ENCODE data around the gene SNX3.

SNX3 gene

DNA sequence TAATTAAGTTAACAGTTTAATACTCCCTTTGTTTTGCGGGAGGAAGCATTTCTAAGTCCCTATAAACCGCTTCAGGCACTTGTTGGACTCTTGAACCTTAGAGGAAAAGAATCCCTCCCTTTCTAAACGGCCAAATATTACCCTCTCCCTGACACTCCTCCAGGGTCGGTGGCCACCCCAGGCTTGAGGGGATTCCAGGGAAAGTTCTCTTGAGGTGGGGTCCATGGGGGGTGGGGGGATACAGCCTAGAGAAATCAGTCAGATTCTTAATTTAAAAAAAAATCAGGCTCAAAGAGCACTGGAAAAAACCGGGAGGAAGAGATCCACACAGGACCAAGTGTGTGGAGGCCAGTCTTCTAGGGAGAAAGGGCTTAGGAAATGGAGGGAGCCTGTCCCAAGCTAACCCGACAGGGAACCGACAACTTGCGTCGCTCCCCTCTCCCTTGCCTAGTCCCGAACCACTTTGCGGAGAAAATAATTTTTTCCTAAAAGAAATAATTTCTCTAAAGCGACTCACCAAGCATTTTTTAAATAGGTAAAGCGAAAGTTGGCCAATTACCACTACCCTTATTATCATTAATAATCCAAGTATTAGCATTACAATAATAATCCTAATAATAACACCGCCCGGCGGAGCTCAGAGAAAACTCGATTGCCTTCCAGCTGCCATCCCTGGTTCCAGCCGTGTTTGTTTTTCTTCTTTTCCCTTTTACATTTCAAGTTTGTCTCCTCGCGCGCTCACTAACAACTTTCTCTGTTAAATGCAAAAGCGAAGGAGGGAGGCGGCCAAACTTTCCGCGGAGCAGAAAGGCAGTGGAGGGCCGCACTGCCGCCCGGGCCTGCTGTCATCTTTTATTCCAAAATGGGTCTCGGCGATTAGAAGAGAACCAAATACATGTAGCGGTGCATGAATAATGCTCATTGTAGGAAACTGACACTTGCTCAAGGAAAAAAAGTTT, 90.2 kb downstream of the SNX3 start:
- no peak for DNase-seq (ENCODE audit: low read depth)

DNA sequence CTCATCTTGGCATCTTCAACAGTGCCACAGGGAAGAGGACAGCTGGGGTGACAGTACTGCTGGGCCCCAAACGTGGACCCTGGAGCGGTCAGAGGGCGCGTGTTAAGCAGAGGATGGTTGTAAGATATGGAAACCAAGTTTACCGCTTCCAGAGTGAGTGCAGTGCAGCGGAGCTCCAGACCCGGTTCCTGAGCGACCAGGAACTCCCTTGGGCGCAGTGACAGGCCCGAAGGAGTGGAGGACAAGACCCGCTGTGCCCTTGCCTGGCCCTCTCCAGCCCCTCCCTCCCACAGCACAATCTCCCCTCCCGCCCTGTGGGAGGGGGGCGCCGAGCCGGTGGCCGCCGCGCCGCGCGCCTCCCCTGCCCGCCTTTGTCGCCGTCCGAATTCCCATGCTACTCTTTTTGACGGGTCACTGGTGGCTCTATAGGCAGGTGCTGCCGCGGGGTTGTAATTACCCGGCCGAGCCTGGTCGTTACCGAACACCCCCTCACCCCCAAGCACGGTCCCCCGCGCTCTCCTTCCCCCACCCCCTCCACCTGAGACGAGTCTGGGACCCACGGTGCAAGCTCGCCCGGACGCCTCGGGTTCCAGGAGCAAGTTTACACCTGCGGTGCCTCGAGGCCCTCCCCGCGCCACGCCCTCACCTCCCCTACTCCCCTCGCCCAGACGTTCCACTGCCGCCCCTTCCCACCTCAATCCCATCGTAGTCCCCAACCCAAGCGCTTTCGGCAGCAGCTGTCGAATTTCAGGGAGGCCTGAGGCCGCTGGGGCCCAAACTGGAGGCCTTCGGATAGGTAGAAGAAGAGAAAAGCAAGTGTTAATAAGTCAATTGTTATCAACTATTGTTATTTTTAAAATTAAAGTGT, 91.1 kb downstream of the SNX3 start:
- no peak for DNase-seq (ENCODE audit: low read depth)

DNA sequence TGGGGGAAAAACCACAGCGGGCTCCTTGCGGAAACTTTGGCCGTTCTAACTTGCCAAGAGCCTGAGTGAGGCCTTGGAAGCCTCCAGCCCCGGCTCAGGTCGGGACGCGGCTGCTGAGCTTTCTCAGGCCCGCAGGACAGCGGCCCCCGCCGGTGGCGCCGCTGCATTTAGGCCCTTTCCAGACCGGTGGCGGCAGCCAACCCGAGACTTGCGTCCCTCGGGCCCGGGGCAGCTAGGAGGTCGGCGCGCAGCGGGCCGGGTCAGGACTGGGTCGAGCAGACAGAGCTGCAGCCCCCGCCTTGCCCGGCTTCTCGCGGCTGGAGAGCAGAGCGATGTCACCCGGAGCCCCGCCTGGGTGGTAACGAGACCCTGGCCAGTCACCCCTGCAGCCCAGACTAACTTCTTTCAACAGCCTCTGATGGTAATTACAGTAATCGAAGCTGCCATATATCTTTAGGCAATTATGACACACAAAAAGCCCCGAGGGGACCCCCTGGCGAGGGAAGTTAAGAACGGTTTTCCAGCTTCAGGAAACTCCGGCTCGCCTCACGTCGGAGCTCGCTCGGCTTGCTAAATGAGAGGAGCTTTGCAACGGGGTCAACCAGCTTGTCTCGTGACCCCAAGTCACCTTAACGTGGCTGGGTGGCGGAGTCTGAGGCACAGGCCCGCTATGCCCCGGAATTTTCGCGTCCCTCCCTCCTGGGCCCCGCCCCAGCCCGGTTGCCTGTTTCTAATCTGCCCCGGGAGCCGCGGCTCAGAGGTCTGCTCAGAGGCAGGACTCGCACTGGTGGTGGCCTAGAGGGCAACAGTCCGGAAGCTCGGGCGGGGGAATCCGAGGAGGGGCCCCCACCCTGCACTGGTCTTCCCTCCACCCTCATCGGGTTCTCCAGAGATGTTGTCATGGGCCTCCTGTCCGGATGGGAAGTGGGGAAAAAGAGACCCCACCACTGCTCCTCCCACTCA, 92.1 kb downstream of the SNX3 start:
- DNase-seq (ENCODE audit: low read depth) = peak; percentile 18

DNA sequence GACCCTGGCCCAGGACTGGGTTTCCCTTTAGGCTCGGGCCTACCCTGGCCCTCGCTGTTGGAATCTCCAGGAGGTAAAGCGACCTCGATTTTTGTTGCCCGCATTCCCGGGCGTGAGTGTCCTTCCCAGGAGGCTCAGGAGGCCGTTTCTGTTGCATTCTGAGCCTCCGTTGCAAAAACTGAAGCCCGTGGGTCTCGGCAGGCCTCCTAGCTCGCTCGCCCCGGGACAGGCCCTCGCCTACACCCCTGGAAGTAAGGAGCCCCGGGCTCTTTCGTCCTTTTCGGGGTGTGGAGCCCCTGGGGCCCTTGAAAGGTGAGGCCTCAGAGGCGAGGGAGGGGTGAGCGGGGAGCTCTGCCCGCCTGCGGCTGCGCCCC, 92.8 kb downstream of the SNX3 start:
- DNase-seq (ENCODE audit: low read depth) = no peak

DNA sequence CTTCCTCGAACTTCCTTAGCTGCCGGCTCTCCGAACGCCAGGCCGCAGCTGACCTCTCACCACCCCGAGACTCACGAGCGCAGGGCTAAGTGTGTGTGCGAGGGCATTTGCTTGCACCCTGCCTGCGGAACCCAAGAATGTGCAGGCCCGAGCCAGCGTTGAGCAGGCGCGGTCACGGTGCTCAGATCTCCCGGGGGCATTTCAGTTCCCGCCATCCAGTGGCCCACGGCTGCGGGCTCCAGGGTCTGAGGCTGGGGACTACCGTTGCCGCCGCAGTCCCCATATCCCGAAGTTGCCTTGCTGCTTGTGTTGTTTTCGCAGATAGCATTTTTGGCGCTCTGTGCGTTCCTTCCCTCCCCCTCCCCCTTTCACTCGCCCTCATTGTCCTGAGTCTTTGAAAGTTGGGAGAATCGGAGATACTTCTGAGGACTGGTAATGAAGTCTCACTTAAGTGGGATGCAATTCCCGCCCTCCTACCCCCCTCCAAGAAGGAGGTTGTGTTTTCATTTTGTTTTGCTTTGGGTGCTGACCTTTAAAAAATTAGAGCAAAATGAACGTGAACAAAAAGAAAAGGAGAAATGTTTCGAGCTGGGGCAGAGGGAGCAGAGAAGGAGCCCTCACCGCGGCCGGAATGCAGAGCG, 93.3 kb downstream of the SNX3 start:
- no peak for DNase-seq (ENCODE audit: low read depth)

DNA sequence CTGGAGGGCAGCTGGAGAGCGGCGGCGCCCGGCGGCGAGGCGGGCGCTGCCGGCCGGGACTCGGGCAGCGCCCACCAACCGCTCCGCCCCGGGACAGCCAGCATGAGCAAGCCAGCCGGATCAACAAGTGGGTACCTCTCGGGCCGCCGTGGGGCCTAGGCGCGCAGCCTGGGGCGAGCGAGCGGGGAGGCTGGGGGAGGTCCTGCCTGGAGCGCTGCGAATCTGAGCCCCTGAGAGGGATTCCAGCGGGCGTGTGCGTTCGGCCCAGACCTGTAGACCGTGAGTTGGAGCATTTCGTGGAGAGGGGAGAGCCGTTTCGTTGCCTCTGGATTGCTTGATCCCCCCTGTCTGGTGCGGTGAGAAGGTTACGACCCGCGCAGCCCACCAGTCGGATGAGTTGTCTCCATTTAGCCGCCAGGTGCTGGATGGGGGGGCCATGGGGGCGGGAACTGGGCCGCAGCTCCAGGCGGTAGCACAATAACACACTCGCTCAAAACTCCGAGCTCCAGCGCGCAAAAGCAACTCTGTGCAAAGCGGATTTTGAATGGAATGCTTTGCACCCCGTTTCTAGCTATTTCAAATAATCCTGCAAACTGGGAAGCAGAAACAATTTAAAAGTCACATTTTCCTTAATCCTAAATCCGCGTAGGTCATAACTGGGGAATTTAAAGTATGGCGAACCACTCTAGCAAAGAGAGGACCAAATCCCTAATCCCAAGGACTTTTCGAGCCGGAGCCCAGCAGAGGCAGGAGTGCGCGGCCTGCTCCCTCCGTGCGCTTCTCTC, 94.0 kb downstream of the SNX3 start:
- no peak for DNase-seq (ENCODE audit: low read depth)

DNA sequence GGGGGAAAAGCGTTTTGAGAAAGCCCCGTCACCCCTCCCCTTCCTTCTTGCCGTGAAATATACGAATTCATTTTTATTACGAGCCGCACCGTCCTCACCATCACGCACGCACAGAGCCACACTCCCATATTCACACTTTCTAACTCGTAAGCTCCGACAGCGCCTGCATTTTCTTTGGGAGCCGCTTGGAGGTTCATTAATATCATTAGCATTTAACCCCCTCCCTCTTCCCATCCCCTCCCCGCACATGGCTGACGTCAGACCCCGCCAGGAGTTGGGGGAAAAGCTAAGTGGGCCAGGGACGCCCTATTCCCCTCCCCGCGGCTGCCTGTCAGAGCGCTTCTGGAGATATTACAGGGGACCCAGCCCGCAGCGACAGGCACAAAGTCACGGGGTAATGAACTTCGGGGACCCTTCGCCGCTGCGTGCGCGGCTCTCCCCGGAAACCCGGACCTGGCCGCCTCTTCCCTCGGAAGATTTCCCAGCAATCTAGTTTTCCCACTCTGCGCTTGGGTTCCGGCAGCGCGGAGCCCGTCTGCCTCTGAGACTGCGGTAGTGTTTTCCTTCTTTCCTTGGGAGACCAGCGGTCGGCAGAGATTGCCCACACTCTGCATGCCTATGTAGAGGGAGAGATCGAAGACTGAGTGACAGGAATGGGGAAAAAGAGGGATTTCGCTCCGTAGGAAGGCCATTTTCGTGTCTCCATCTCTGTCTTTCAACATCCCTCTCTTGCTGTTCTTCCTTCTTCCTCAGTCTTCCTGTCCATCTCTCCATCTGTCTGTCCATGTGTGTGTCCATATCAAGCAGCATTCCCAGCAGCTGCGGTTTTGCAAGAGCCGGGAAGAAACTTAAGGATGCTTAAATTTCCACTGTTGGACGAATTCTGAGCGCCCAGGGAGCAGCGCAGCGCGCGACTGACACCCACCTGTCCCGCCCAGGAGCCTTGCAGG, 94.9 kb downstream of the SNX3 start, which contains the start of gene NR2E1:
NR2E1 (plus strand) TSS at position 309 of the 950 bp plus-strand sequence. CDS start 744 bp downstream, outside the sequence.
- DNase-seq (ENCODE audit: low read depth) = peak; percentile 11

DNA sequence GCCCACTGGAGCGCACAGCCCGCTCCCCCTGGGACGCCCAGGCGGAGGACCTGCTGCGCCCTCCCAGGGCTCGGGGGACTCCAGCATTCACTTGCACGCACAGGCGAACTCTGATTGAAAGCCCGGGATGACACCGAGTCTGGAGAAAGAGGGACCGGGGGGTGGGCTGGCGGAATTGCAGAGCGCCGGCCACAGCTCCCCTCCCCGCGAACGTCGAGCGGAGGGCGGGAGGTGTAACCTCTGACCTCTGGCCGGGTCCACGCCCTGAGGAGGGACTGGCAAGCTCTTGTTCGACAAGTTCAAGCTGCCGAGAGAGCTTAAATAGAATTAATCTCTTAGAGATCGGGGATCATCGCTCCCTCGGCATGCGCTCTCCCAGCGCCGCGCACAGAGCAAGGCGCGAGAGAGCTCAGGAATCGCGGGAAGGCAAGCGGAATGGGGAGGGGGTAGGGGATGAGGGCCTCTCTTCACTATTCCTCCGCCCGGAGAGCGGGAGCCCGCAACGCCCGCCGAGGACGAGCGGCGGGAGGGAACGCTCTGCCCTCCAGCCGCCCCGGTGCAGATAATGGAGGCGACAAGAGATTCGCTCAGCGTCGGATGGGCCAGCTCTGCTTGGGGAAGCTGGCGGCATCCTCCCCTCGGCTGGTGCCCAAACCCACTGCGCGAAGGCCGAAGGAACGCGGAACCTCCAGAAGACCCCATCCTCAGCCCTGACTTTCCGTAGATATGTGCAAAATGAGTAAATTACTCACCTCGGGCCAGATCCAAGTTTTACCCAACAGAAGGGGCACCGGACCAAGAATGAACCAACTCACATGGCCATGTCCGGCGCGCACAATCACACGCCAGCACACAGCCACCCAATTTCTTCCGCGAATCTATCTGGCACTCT, 95.8 kb downstream of the SNX3 start:
- no peak for DNase-seq (ENCODE audit: low read depth)

DNA sequence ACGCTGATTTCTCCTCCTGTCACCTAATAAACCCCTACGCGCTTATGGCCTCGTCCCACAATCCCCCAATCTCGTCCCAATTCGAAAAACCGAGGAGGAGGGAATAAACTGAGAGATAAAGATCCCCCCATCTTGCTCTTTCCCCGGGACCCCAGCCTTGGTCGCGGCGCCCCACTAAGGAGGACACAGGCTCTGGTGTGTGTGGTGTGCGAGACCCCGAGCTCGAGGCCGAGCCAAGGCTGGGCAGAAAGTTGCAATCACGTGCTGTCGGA, 96.4 kb downstream of the SNX3 start:
- no peak for DNase-seq (ENCODE audit: low read depth)

DNA sequence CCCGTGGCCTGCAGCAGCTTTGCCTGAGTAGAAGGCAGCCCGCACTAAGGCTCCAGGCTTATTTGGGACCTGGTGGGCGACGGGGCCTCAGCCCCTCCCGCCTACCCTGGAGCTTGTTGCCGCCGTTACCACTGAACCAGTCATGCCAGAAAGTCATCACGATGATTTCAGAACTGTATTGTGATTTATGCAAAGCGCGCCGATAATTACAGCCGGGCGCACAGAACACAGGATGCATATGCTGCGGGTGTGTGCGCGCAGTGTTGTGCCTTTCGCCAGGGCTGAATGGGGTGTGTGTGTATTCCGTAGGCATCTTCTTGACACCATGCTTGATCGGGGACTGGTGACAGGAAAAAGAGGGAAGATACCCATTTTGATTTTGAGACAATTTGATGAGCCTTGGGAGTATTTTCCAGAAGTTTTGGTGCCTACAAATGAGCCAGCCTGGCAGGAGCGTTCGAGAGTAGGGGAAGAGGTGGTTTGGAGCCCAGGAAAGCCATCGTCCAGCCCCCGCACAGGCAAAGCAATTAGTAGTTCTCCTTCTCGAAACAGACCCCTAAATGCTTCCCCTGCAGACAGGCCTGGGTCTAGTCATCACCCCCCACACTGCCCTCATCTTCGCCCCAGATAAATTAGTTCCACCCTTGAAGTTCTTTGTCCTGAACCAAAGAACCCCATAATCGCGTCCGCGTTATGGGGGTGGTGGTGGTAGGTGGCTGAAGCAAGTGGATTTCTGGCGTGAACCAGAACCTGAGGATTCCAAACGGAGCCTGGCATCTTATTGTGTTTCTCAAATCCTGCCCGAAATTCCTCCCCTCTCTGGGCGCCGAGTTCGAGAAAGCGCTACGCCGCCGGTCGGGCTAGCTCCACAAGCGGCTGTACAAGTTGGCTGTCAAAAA, 96.9 kb downstream of the SNX3 start:
- DNase-seq (ENCODE audit: low read depth) = no peak

DNA sequence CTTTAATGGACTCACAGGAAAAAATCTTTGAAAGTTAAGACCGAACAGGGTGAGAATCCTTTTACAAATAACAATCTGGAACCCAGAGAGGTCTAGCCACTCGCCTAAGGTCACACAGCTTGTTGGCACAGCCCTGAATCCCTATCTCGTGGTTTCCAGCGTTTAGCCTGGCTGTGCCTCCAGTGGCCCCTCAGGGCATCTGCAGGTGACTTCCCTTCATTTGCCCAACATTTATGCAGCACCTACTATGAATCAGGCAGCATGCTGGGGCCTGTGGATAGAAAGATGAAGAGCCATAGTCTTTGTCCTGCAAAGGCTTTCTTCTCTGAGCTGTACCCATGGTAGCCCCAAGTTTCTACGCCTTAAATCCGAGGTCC, 97.6 kb downstream of the SNX3 start:
- no peak for DNase-seq (ENCODE audit: low read depth)

DNA sequence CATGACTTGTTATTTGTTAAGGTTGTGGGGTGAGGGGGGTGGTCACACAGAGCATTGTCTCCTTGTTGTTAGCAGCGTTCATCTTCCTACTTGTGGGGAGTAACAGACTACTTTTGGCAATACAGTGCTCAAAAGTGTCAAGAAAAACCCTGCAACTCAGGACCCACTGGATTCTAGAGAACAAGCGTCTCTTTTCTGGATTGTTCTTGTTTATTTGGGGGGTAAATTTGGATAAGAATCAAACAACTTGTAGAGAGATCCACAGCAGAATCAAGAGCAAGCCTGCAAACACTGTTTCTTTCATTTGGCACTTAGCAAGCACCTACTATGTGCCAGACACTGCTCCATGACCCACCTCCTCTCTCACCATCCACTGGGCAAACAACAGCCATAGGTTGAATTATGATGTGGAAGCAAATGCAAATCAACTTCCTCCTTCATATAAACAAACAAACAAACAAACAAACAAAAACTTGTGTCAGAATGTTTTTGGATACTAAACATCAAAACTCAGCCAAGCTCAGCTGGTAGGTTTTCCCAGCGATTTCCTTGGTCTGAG, 99.0 kb downstream of the SNX3 start:
- no peak for DNase-seq (ENCODE audit: low read depth)
